Measurements from ENCODE around the gene GNB2. TPM values are rescaled to one million over a fixed set of nuclear protein-coding genes. Genes with fewer than 3 reads are reported as not detected.
A peak's percentile ranks its signal among the peaks of the same experiment; 100 is the strongest.

The GNB2 gene
- 100 to 1,000 TPM; 345 to 348 TPM for total RNA-seq

DNA sequence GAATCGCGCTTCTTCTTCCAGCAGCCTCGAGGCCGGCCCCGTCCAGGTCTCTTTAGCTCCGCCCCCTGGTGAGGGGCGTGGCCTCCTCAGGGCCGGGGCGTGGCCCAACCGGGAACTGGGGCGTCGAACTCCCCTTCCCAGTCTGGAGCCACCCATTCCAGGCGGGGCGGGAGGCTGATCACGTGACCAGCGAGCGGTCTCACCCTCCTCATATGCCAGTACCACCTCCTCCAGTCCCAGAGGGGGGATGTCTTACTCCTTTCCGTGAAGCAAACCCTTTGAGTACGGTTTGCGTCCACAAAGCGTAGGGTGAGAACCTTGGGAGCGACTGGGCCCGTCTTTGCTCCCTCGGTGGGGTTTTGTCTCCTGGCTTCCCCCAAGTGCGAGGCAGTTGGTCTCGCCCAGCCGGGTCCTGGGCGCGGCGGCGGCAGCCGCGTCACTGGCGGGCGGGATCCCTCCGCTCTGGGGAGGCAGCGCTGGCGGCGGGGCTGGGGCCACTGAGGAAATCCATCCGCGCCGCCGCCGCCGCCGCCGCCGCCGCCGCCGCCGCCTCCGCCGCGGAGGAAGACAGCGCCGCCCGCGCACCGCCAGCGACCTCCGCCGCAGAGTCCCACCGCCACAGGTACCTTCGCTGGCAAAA lies at the start of gene GNB2:
GNB2 (plus strand) TSS at position 439 of the 640 bp plus-strand sequence. CDS start 2,526 bp downstream, outside the sequence.
- peak within 1 kb of the TSS; percentile 94 for H3K4me3 Mint-ChIP-seq
- peaks cover 0 to 3% of the 10 kb centered on the region in 2 donors for H3K27me3 Mint-ChIP-seq
- no peaks in the 10 kb centered on the region for H3K36me3 Mint-ChIP-seq

DNA sequence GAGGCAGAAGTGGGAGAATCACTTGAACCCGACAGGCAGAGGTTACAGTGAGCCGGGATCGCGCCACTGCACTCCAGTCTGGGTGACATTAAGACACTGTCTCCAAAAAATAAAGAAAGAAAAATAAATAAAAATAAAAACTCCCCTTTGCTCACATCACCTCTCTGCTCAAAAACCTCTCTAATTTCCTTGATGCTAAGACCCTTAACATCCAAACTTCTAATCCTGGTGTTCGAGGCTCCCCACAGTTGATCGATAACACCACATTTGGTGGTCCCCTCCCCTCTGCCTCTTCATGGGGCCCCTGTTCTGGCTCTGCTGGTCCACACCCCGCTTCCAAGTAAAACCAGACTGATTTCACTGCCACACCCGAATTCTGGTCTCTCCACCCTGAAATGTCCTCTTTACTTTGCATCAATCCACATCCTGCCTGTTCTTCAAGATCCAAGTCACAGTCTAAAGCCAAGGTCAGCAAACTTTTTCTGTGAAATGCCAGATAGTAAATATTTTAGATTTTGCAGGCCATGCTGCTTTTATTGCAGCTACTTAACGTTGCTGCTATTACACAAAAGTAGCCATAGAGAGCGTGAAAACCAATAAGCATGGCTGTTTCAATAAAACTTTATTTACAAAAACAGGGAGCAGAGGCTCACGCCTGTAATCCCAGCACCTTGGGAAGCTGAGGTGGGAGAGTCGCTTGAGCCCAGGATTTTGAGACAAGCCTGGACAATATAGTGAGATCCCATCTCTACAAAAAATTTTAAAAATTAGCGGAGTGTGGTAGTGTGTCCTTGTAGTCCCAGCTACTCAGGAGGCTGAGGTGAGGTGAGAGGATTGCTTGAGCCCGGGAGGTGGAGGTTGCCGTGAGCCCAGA lies 49.4 kb upstream of the GNB2 start:
- H3K27ac Mint-ChIP-seq = no peak overlapping the region
- no peaks in the 10 kb centered on the region for H3K27me3 Mint-ChIP-seq
- no peak for DNase-seq (ENCODE audit: low spot score)
- no peaks in the 10 kb centered on the region for H3K9me3 Mint-ChIP-seq
- H3K4me1 Mint-ChIP-seq (ENCODE audit: low read depth in 2 of 2) = peaks cover 6 to 14% of the 10 kb centered on the region in 2 donors
- no peaks in the 10 kb centered on the region for H3K36me3 Mint-ChIP-seq
- H3K4me3 Mint-ChIP-seq = no peak overlapping the region
- no peak for ATAC-seq

More for the DNA sequence above, at the start of gene GNB2:
- ATAC-seq = peak; percentile 84 to 91
- Mint-ChIP-seq H3K4me1 (ENCODE audit: low read depth in 2 of 2) (peaks cover 11 to 16% of the 10 kb centered on the region in 2 donors), H3K27ac (peak within 1 kb of the TSS; percentile 84 to 91), H3K9me3 (no peaks in the 10 kb centered on the region)
- DNase-seq (ENCODE audit: low spot score) = peak; percentile 99

DNA sequence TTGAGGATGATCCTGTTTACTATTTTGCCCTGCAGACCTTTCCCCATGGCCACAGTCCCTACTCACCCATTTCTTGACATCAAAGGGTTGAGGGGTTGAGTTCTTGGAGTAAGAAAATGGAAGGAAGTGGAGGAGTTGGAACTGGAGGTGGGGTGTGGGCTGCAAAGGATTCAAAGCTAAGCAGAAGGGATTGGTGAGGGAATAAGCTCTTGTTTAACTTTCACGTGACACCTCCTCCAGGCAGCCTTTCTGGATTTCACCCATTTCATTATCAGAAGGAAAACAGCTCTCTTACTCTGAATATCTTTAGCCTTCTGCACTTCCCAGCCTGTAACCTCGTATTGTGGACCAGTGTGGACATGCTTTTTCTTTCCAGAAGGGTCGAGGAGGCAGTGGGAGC lies 47.5 kb upstream of the GNB2 start:
- Mint-ChIP-seq H3K36me3 (no peaks in the 10 kb centered on the region), H3K27me3 (no peaks in the 10 kb centered on the region), H3K4me1 (ENCODE audit: low read depth in 2 of 2) (peaks cover 6 to 21% of the 10 kb centered on the region in 2 donors), H3K4me3 (peak overlapping the region; percentile 65), H3K27ac (peak overlapping the region; percentile 46 to 56), H3K9me3 (no peaks in the 10 kb centered on the region)
- DNase-seq (ENCODE audit: low spot score) (no peak), ATAC-seq (no peak)

DNA sequence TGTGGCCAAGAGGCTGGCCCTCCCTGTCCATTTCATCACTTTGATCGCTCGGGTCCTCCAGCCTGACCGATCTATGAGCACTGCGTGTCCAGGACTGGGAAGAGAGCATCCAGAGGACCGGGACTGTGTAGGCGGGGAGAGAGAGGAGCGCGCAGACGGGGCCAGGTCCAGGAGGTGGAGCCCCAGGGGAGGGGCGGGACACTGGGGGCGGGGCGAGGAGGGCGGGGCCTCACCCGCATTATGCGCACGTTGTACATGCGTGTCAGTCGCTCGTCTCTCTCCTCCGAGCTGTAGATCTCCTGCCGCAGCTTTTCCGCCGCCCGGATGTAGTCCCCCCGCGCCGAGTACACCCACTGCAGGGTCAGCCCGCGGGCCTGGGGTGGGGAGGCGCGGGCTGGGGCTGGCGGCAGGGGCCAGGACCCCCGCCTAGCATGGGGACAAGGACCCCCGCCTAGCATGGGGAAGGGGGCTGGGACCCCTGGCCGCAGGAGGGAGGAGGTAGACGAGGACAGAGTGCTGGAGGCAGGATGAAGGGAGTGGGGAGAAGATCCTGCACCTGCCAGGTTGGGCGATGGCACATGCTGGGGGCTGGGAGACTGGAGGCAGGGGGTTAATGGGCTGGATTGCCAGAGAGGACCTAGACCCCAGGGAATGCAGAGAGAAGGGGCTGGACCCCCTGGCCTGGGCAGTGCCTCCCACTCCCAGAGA lies 46.9 kb upstream of the GNB2 start:
- peak overlapping the region; percentile 46 to 56 for H3K27ac Mint-ChIP-seq
- ATAC-seq (peak; percentile 98 to 99), DNase-seq (ENCODE audit: low spot score) (peak; percentile 86)
- no peaks in the 10 kb centered on the region for H3K36me3 Mint-ChIP-seq
- H3K27me3 Mint-ChIP-seq = no peaks in the 10 kb centered on the region
- no peaks in the 10 kb centered on the region for H3K9me3 Mint-ChIP-seq
- H3K4me1 Mint-ChIP-seq (ENCODE audit: low read depth in 2 of 2) = peaks cover 6 to 21% of the 10 kb centered on the region in 2 donors
- peak overlapping the region; percentile 65 for H3K4me3 Mint-ChIP-seq

DNA sequence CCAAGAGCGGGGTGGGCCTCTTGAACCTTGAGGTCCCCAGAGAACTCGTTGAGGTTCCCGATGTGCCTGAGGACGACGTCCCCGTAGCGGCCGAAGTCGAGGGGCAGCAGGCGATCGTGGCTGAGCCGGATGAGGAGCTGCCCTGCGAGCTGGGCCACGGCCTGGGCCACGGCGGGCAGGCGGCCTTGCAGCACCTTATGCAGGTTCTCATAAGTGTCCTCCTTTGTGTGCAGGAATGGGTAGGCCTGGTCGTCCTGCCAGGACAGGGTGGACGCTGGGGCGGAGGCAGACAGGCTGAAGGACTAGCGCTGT lies 46.3 kb upstream of the GNB2 start:
- no peaks in the 10 kb centered on the region for H3K27me3 Mint-ChIP-seq
- H3K27ac Mint-ChIP-seq = peak overlapping the region in 1 of 2 donors; percentile 46
- peaks cover 6 to 23% of the 10 kb centered on the region in 2 donors for H3K4me1 Mint-ChIP-seq (ENCODE audit: low read depth in 2 of 2)

DNA sequence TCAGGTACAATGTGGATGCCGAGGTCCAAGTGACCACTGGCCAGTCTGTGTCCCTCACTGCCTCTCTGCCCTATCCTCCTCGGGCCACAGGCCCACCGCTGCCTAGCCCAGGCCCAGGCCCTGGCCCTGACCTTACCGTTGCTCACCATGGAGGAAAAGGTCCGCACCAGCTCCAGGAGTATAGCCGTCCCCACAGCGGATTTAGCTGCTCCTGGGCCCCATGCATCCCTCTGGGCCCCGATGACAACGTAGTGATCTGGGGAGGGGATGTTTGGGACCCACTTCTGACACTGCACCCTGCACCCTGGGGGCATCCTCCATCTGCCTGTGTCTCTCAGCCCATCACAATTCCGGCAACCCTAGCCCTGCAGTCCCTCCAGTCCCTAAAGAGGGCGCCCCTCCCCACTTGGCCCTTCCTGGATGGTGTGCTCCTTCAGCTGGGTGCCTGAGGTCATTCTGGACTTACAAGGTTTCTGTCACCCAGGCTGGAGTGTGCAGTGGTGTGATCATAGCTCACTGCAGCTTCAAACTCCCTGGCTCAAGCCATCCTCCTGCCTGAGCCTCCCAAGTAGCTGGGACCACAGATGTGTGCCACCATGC lies 44.3 kb upstream of the GNB2 start:
- Mint-ChIP-seq H3K36me3 (no peaks in the 10 kb centered on the region), H3K9me3 (no peaks in the 10 kb centered on the region), H3K4me1 (ENCODE audit: low read depth in 2 of 2) (peaks cover 12 to 32% of the 10 kb centered on the region in 2 donors), H3K27me3 (no peaks in the 10 kb centered on the region), H3K27ac (peak overlapping the region; percentile 62 to 68), H3K4me3 (no peak overlapping the region)
- no peak for ATAC-seq
- no peak for DNase-seq (ENCODE audit: low spot score)

More for the DNA sequence above, 46.3 kb upstream of the GNB2 start:
- H3K9me3 Mint-ChIP-seq = no peaks in the 10 kb centered on the region
- DNase-seq (ENCODE audit: low spot score) (no peak), ATAC-seq (no peak)
- peak overlapping the region; percentile 65 for H3K4me3 Mint-ChIP-seq
- no peaks in the 10 kb centered on the region for H3K36me3 Mint-ChIP-seq

DNA sequence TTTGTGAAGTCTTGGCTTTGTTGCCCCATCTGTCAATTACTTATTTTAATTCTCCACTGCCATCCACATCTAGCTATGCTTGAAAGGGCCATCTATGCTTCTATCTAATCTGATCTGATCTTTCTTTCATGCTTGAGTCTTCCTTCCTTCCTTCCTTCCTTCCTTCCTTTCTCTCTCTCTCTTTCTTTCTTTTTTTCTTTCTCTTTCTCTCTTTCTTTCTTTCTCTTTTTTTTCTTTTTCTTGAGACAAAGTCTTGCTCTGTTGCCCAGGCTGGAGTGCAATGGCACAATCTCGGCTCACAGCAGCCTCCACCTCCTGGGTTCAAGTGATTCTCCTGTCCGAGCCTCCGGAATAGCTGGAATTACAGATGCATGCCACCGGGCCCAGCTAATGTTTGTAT lies 43.5 kb upstream of the GNB2 start:
- Mint-ChIP-seq H3K36me3 (no peaks in the 10 kb centered on the region), H3K27me3 (no peaks in the 10 kb centered on the region), H3K9me3 (no peaks in the 10 kb centered on the region), H3K27ac (peak overlapping the region in 1 of 2 donors; percentile 26), H3K4me3 (no peak overlapping the region), H3K4me1 (ENCODE audit: low read depth in 2 of 2) (peaks cover 13 to 33% of the 10 kb centered on the region in 2 donors)
- ATAC-seq = no peak
- no peak for DNase-seq (ENCODE audit: low spot score)

DNA sequence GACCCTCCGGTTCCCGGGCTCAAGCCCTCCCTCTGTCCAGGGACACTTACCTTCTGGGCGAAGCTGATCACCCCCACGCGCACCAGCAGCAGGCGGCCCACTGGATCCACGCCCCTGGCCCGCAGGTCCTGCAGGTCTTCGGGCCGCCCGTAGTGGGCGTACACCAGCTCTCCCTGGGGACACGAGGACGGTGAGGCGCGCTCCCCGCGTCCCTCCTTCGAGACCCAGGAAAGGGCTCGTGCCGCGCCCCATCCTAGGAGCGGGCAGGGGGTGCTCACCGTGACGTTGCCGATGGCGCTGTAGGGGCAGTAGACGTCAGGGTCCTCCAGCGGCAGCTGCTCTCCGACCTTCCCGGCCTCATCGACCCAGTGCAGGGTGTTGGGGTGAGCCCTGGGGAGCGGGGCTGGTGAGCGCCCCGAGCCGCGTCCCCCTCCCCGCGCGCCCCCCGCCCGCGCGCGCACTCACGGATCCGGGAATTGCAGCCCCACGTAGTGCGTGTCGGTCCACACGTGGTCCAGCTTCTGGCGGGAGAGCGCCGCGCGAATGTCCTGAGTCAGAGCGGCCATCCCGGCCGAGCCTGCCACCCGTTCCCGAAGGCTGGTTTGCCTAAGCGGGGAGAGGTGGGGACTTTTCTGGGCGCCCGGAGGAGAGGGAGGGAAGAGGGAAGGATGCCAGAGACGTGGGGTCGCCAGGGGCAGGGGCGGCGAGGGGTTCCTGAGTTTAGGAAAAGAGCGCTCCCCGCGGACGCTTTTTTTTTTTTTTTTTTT lies 40.4 kb upstream of the GNB2 start:
- Mint-ChIP-seq H3K4me1 (ENCODE audit: low read depth in 2 of 2) (peaks cover 7 to 20% of the 10 kb centered on the region in 2 donors), H3K27ac (peak overlapping the region; percentile 77 to 82), H3K36me3 (no peaks in the 10 kb centered on the region), H3K4me3 (peak overlapping the region; percentile 86), H3K9me3 (no peaks in the 10 kb centered on the region), H3K27me3 (no peaks in the 10 kb centered on the region)
- peak; percentile 69 for DNase-seq (ENCODE audit: low spot score)
- peak; percentile 80 to 83 for ATAC-seq

DNA sequence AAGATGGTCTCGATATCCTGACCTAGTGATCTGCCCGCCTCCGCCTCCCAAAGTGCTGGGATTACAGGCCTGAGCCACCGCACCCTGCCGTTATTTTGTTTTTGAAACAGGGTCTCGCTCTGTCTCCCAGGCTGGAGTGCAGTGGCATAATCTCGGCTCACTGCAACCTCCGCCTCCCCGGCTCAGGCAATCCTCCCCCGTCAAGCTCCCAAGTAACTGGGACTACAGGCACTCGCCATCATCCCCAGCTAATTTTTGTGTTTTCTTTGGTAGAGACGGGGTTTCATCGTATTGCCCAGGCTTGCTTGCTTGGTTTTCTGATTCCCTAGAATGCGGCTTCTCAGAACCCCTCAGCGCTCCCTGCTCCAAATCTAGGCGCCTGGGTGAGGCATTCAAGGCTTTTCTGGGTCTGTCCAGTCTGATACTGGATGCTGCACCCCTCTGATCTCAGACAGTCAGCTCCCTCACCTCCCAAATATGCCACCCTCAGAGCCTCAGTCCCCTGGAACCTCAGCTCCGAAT lies 33.5 kb upstream of the GNB2 start:
- H3K27me3 Mint-ChIP-seq = peaks cover 0 to 4% of the 10 kb centered on the region in 2 donors
- no peak for ATAC-seq
- no peaks in the 10 kb centered on the region for H3K9me3 Mint-ChIP-seq
- no peak for DNase-seq (ENCODE audit: low spot score)
- H3K36me3 Mint-ChIP-seq = no peaks in the 10 kb centered on the region
- no peak overlapping the region for H3K27ac Mint-ChIP-seq
- H3K4me1 Mint-ChIP-seq (ENCODE audit: low read depth in 2 of 2) = no peaks in the 10 kb centered on the region
- no peak overlapping the region for H3K4me3 Mint-ChIP-seq

DNA sequence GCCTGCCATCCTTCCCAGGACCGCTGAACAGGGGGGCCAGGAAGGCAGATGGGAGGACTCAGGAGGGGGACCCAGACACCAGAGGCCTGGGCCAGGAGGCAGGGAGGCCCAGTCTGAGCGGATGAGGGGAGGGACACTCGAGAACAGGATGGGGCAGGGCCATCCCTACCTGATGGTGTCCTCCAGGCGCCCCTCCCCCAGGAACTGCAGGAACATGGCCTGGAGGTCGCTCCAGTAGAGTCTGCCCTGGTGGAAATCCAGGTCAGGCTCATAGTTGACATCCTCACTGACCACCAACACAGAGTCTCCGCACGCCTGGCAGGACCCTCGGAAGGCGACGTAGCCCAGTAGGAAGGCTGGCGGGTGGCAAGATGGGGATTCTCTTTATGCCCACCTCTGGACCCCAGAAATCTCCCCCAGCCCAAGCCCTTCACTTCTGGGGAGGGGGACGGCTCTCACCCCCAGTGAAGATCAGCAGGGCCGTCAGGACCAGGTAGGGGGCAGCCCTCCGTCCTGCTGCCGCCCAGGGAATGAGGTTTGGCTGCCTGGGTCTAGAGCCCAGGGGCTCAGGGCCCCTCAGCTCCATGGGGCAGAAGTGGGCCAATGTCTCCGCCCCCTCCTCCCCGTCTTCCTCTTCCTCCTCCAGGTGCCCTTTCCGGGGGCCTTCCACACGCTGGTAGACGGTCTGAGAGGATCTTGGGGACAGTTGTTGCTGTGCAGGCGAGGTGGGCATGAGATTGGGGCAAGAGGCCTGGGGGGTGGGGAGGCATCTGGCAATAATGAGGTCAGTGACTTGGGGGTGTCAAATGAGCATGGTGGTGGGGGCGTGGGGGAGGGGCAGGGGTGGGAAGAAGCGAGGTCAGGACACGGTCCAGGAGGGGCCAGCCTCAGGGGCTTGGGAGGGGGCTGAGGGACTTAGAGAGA lies 32.8 kb upstream of the GNB2 start:
- peaks cover 0 to 9% of the 10 kb centered on the region in 2 donors for H3K27me3 Mint-ChIP-seq
- H3K36me3 Mint-ChIP-seq = no peaks in the 10 kb centered on the region
- H3K4me1 Mint-ChIP-seq (ENCODE audit: low read depth in 2 of 2) = no peaks in the 10 kb centered on the region
- ATAC-seq = peak in 1 of 2 donors; percentile 40
- no peak overlapping the region for H3K27ac Mint-ChIP-seq
- H3K4me3 Mint-ChIP-seq = no peak overlapping the region
- no peaks in the 10 kb centered on the region for H3K9me3 Mint-ChIP-seq
- DNase-seq (ENCODE audit: low spot score) = peak; percentile 38

DNA sequence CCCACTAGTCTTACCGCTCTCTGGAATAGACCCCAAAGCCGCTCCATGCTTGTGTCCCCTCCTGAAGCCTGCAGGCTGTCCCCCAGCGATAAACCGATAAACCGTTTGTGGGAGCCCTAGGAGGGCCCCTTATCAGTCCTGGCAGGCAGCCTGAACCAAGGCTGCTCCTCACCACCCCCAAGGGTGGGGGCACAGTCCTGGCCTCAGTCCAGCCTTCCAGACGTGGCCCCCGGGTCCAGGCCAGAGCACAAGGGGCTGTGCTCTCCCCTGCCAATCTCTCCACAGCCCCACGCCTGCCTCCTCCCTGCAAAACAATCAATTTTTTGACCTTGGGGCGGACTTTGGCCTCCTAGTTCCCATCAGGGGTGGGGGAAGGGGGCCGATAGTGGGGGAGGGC lies 32.1 kb upstream of the GNB2 start, which contains the start of gene TFR2:
TFR2 (minus strand) TSS at position 90 of the 397 bp plus-strand sequence; CDS start at position 47, 43 bp downstream.
- DNase-seq (ENCODE audit: low spot score) = peak; percentile 28
- Mint-ChIP-seq H3K4me3 (no peak within 1 kb of the TSS), H3K27ac (no peak within 1 kb of the TSS), H3K27me3 (peaks cover 0 to 9% of the 10 kb centered on the region in 2 donors), H3K4me1 (ENCODE audit: low read depth in 2 of 2) (no peaks in the 10 kb centered on the region), H3K9me3 (no peaks in the 10 kb centered on the region), H3K36me3 (no peaks in the 10 kb centered on the region)
- ATAC-seq = no peak

All from natural killer cell treated with Interleukin-12 subunit alpha and Interleukin-12 subunit beta and Interleukin-15 and Interleukin-18, amount 100 ng/mL, for 72 hours (primary cell).